Stimulated activated naive B cell treated with anti-CD40 and anti-IgM and Interleukin-4, amounts not matched to agents 10 μg/mL and 1 μg/mL and 100 μg/mL, for 72 hours (primary cell): ENCODE results near the gene SLC38A9.
"Not testable (repeated sequence)": the region's sequence is repeated elsewhere in the genome, so short reads cannot be mapped to it uniquely, and the experiment has no call there.

Source experiments
- ATAC-seq, 2 donors: fragments of 150-1000 bp; cut with Tn5 transposase; replicated peaks; 2 replicates each; pipeline ENCODE4 v1.10.0; 2021; ENCODE audit warnings: moderate library complexity in 1 of 2
- DNase-seq: peaks from one replicate; pipeline ENCODE4 v3.0.0; 2021
- H3K27ac Mint-ChIP-seq: one replicate; pipeline ENCODE4 v1.8.0; 2022; ENCODE audit warnings: mild to moderate bottlenecking, mixed read lengths
- H3K27me3 Mint-ChIP-seq, 2 donors: one replicate each; pipeline ENCODE4 v1.8.0; 2022; ENCODE audit warnings: mixed read lengths in 2 of 2
- H3K36me3 Mint-ChIP-seq, 2 donors: one replicate each; pipeline ENCODE4 v1.8.0; 2022; ENCODE audit warnings: mixed read lengths in 2 of 2, mild to moderate bottlenecking in 1 of 2
- H3K4me1 Mint-ChIP-seq, 2 donors: one replicate each; pipeline ENCODE4 v1.8.0; 2022; ENCODE audit warnings: mixed read lengths in 2 of 2, mild to moderate bottlenecking in 1 of 2
- H3K4me3 Mint-ChIP-seq, 2 donors: one replicate each; pipeline ENCODE4 v1.8.0; 2022; ENCODE audit warnings: mild to moderate bottlenecking in 2 of 2, mixed read lengths in 2 of 2, moderate library complexity in 1 of 2
- H3K9me3 Mint-ChIP-seq, 2 donors: one replicate each; pipeline ENCODE4 v1.8.0; 2022; ENCODE audit warnings: mixed read lengths in 2 of 2, mild to moderate bottlenecking in 1 of 2

SLC38A9 gene

GRCh38 chr5:55696704-55697103, 15.4 kb downstream of the SLC38A9 start:
- ATAC-seq = not testable (repeated sequence)

GRCh38 chr5:55694152-55694830, 17.8 kb downstream of the SLC38A9 start:
- peaks cover 4 to 5% of the 10 kb centered on the region in 2 donors for H3K4me1 Mint-ChIP-seq

More at GRCh38 chr5:55696704-55697103, 15.4 kb downstream of the SLC38A9 start:
- H3K9me3 Mint-ChIP-seq, DNase-seq, H3K4me3 Mint-ChIP-seq, H3K27me3 Mint-ChIP-seq: not testable (repeated sequence)
- Mint-ChIP-seq H3K27ac (peak overlapping the region; percentile 20), H3K4me1 (peaks cover 11 to 23% of the 10 kb centered on the region in 2 donors), H3K36me3 (peaks cover 11 to 17% of the 10 kb centered on the region in 2 donors)

GRCh38 chr5:55692509-55692908, 19.6 kb downstream of the SLC38A9 start:
- Mint-ChIP-seq H3K9me3 (no peaks in the 10 kb centered on the region), H3K27me3 (no peaks in the 10 kb centered on the region), H3K27ac (no peak overlapping the region), H3K4me3 (no peak overlapping the region), H3K4me1 (peaks cover 0 to 4% of the 10 kb centered on the region in 2 donors), H3K36me3 (peaks cover 4 to 8% of the 10 kb centered on the region in 2 donors)
- no peak for DNase-seq
- no peak for ATAC-seq

More at GRCh38 chr5:55694152-55694830, 17.8 kb downstream of the SLC38A9 start:
- ATAC-seq = no peak
- no peaks in the 10 kb centered on the region for H3K9me3 Mint-ChIP-seq
- peaks cover 4 to 8% of the 10 kb centered on the region in 2 donors for H3K36me3 Mint-ChIP-seq
- DNase-seq = no peak
- no peak overlapping the region for H3K27ac Mint-ChIP-seq
- H3K27me3 Mint-ChIP-seq = no peaks in the 10 kb centered on the region
- H3K4me3 Mint-ChIP-seq = no peak overlapping the region

- no peak for DNase-seq
- H3K4me3 Mint-ChIP-seq = no peak overlapping the region
- no peaks in the 10 kb centered on the region for H3K9me3 Mint-ChIP-seq
- no peak for ATAC-seq
- H3K27ac Mint-ChIP-seq = no peak overlapping the region
- peaks cover 4 to 8% of the 10 kb centered on the region in 2 donors for H3K36me3 Mint-ChIP-seq
- no peaks in the 10 kb centered on the region for H3K27me3 Mint-ChIP-seq
- H3K4me1 Mint-ChIP-seq = peaks cover 0 to 4% of the 10 kb centered on the region in 2 donors
These were observed 20.1 kb downstream of the SLC38A9 start for GRCh38 chr5:55692106-55692417.

- no peaks in the 10 kb centered on the region for H3K9me3 Mint-ChIP-seq
- DNase-seq (no peak), ATAC-seq (peak in 1 of 2 donors; percentile 33)
- no peak overlapping the region for H3K27ac Mint-ChIP-seq
- H3K4me1 Mint-ChIP-seq = peaks cover 0 to 4% of the 10 kb centered on the region in 2 donors
- no peak overlapping the region for H3K4me3 Mint-ChIP-seq
- H3K36me3 Mint-ChIP-seq = peaks cover 0 to 13% of the 10 kb centered on the region in 2 donors
- H3K27me3 Mint-ChIP-seq = no peaks in the 10 kb centered on the region
These were observed 20.6 kb downstream of the SLC38A9 start for GRCh38 chr5:55691265-55692105.

GRCh38 chr5:55682071-55682470, 30.1 kb downstream of the SLC38A9 start:
- Mint-ChIP-seq H3K27ac (no peak overlapping the region), H3K4me1 (peaks cover 0 to 4% of the 10 kb centered on the region in 2 donors), H3K4me3 (no peak overlapping the region), H3K36me3 (peaks cover 5 to 20% of the 10 kb centered on the region in 2 donors), H3K9me3 (no peaks in the 10 kb centered on the region), H3K27me3 (no peaks in the 10 kb centered on the region)
- ATAC-seq (no peak), DNase-seq (no peak)

GRCh38 chr5:55681301-55681700, 30.8 kb downstream of the SLC38A9 start:
- H3K36me3 Mint-ChIP-seq = peaks cover 5 to 13% of the 10 kb centered on the region in 2 donors
- no peak for ATAC-seq
- H3K27me3 Mint-ChIP-seq = no peaks in the 10 kb centered on the region
- H3K4me3 Mint-ChIP-seq = no peak overlapping the region
- DNase-seq = no peak
- H3K9me3 Mint-ChIP-seq = no peaks in the 10 kb centered on the region
- no peak overlapping the region for H3K27ac Mint-ChIP-seq
- peaks cover 0 to 4% of the 10 kb centered on the region in 2 donors for H3K4me1 Mint-ChIP-seq

- no peak for ATAC-seq
- H3K4me3 Mint-ChIP-seq = no peak overlapping the region
- no peaks in the 10 kb centered on the region for H3K9me3 Mint-ChIP-seq
- no peak overlapping the region for H3K27ac Mint-ChIP-seq
- H3K4me1 Mint-ChIP-seq = peaks cover 0 to 4% of the 10 kb centered on the region in 2 donors
- H3K27me3 Mint-ChIP-seq = no peaks in the 10 kb centered on the region
- DNase-seq = no peak
- H3K36me3 Mint-ChIP-seq = peaks cover 7 to 8% of the 10 kb centered on the region in 2 donors
These were observed 31.8 kb downstream of the SLC38A9 start for GRCh38 chr5:55680353-55680752.

GRCh38 chr5:55679556-55679955, 32.6 kb downstream of the SLC38A9 start:
- Mint-ChIP-seq H3K9me3 (no peaks in the 10 kb centered on the region), H3K27me3 (no peaks in the 10 kb centered on the region), H3K36me3 (peaks cover 6 to 8% of the 10 kb centered on the region in 2 donors), H3K4me1 (peaks cover 0 to 4% of the 10 kb centered on the region in 2 donors), H3K27ac (no peak overlapping the region), H3K4me3 (no peak overlapping the region)
- ATAC-seq = no peak
- DNase-seq = no peak

GRCh38 chr5:55675119-55675518, 37.0 kb downstream of the SLC38A9 start:
- H3K27ac Mint-ChIP-seq = no peak overlapping the region
- ATAC-seq = no peak
- peaks cover 3 to 6% of the 10 kb centered on the region in 2 donors for H3K4me1 Mint-ChIP-seq
- no peaks in the 10 kb centered on the region for H3K9me3 Mint-ChIP-seq
- no peak overlapping the region for H3K4me3 Mint-ChIP-seq
- peaks cover 2 to 4% of the 10 kb centered on the region in 2 donors for H3K36me3 Mint-ChIP-seq
- H3K27me3 Mint-ChIP-seq = no peaks in the 10 kb centered on the region
- no peak for DNase-seq

- ATAC-seq (no peak), DNase-seq (no peak)
- Mint-ChIP-seq H3K9me3 (no peaks in the 10 kb centered on the region), H3K27ac (no peak overlapping the region), H3K4me3 (no peak overlapping the region), H3K36me3 (peaks cover 2 to 4% of the 10 kb centered on the region in 2 donors), H3K4me1 (peaks cover 3 to 6% of the 10 kb centered on the region in 2 donors), H3K27me3 (no peaks in the 10 kb centered on the region)
These were observed 37.8 kb downstream of the SLC38A9 start for GRCh38 chr5:55674340-55674739.

- Mint-ChIP-seq H3K9me3 (no peaks in the 10 kb centered on the region), H3K4me1 (peaks cover 3 to 6% of the 10 kb centered on the region in 2 donors), H3K4me3 (no peak overlapping the region), H3K36me3 (peaks cover 3 to 9% of the 10 kb centered on the region in 2 donors), H3K27me3 (no peaks in the 10 kb centered on the region), H3K27ac (no peak overlapping the region)
- no peak for ATAC-seq
- no peak for DNase-seq
These were observed 39.6 kb downstream of the SLC38A9 start for GRCh38 chr5:55672477-55672911.

- Mint-ChIP-seq H3K4me1 (peaks cover 3 to 6% of the 10 kb centered on the region in 2 donors), H3K36me3 (peaks cover 3 to 11% of the 10 kb centered on the region in 2 donors), H3K27me3 (no peaks in the 10 kb centered on the region), H3K27ac (no peak overlapping the region), H3K9me3 (no peaks in the 10 kb centered on the region), H3K4me3 (no peak overlapping the region)
- no peak for ATAC-seq
- DNase-seq = no peak
These were observed 40.1 kb downstream of the SLC38A9 start for GRCh38 chr5:55671975-55672374.

GRCh38 chr5:55668356-55668755, 43.8 kb downstream of the SLC38A9 start:
- ATAC-seq = no peak
- H3K27me3 Mint-ChIP-seq = no peaks in the 10 kb centered on the region
- no peak overlapping the region for H3K27ac Mint-ChIP-seq
- peaks cover 1 to 19% of the 10 kb centered on the region in 2 donors for H3K36me3 Mint-ChIP-seq
- no peak overlapping the region for H3K4me3 Mint-ChIP-seq
- H3K9me3 Mint-ChIP-seq = no peaks in the 10 kb centered on the region
- DNase-seq = no peak
- peaks cover 2 to 11% of the 10 kb centered on the region in 2 donors for H3K4me1 Mint-ChIP-seq
